K562 (cell line): Measurements from ENCODE around the gene IFNA1. TPM values are rescaled to one million over a fixed set of nuclear protein-coding genes. Genes with fewer than 3 reads are reported as not detected.

Experiments used
- ATAC-seq: fragments of 200-7000 bp; cut with Tn5 transposase; 3 replicates; pipeline ENCODE4 v1.9.1; 2020; ENCODE audit warnings: moderate library complexity
- BruUV-seq: library from RNA; stranded (reverse); fragments of 400-500 nt; replicated peaks from 2 replicates; lab custom pipeline; 2021; lab: Mats Ljungman, UMichigan
- CTCF ChIA-PET: fragments of 300-600 bp; formaldehyde crosslinking; extraction: SDS; loops from one replicate; lab custom pipeline; 2021; ENCODE audit warnings: low intra/inter-chr PET ratio; lab: Yijun Ruan, JAX
- POLR2A ChIA-PET: fragments of 300-600, 350-650 bp; sonication (Branson Sonifier 250); formaldehyde crosslinking; extraction: SDS; loops from one replicate; lab custom pipeline; 2021; ENCODE audit warnings: antibody characterized with exemption, inconsistent platforms; lab: Yijun Ruan, JAX
- DNase-seq, 4 experiments: peaks; one replicate each; pipeline versions ENCODE4 v3.0.0 to v3.0.0-alpha.2; 2011 to 2018; ENCODE audit warnings: low spot score in 3 of 4, mixed read lengths in 3 of 4; ENCODE audit errors: extremely low read depth in 1 of 4
- FAIRE-seq: peaks from 2 replicates; lab custom pipeline; 2011; peaks lifted over from hg19 to GRCh38; lab: Jason Lieb, UNC
- H2AFZ ChIP-seq: 2 replicates; pipeline ENCODE4 v1.6.0; 2011; ENCODE audit warnings: low read depth, low read length, control low read depth, inconsistent platforms
- H3K27ac ChIP-seq: fragments of 200-600 bp; 3 replicates; pipeline ENCODE4 v1.8.0; 2011; ENCODE audit warnings: low read depth, mild to moderate bottlenecking, control low read depth, inconsistent platforms, low read length, moderate library complexity, mixed read lengths; ENCODE audit errors: extremely low read depth
- H3K27me3 ChIP-seq, 2 experiments: fragments of 300-600 bp in 1 of 2; 2 replicates in 1 of 2; 3 replicates in 1 of 2; pipeline versions ENCODE4 v1.6.0 to v1.8.0; 2011; ENCODE audit warnings: inconsistent platforms in 2 of 2, low read length in 2 of 2, mild to moderate bottlenecking in 1 of 2, mixed read lengths in 1 of 2, moderate library complexity in 1 of 2; ENCODE audit not compliant: control insufficient read depth in 2 of 2, insufficient read depth in 2 of 2
- H3K36me3 ChIP-seq: fragments of 300-600 bp; 3 replicates; pipeline ENCODE4 v1.8.0; 2011; ENCODE audit warnings: mild to moderate bottlenecking, low read length, inconsistent platforms; ENCODE audit not compliant: control insufficient read depth, insufficient read depth
- H3K4me1 ChIP-seq, 2 experiments: fragments of 200-600 bp in 1 of 2; replicated peaks in 1 of 2; 2 replicates in 1 of 2; 3 replicates in 1 of 2; pipeline versions ENCODE4 v1.5.1 to v1.8.0; 2011; ENCODE audit warnings: inconsistent platforms in 2 of 2, low read length in 2 of 2, mild to moderate bottlenecking in 1 of 2, mixed read lengths in 1 of 2, moderate library complexity in 1 of 2; ENCODE audit not compliant: control insufficient read depth in 2 of 2, insufficient read depth in 2 of 2
- H3K4me2 ChIP-seq: 2 replicates; pipeline ENCODE4 v1.6.1; 2011; ENCODE audit warnings: low read length, control low read depth, inconsistent platforms, mixed read lengths; ENCODE audit not compliant: insufficient read depth
- H3K4me3 ChIP-seq: fragments of 200-600 bp; sonication (generic), shearing (Covaris generic); 2 replicates; pipeline ENCODE4 v1.5.1; 2016; ENCODE audit warnings: control low read depth, inconsistent platforms
- H3K79me2 ChIP-seq: fragments of 200-600 bp; 3 replicates; pipeline ENCODE4 v1.8.0; 2011; ENCODE audit warnings: low read length, inconsistent platforms; ENCODE audit not compliant: control insufficient read depth, insufficient read depth
- H3K9ac ChIP-seq, 2 experiments: 2 replicates each; pipeline versions ENCODE4 v1.6.0 to v1.6.1; 2011; ENCODE audit warnings: low read depth in 2 of 2, low read length in 2 of 2, control low read depth in 1 of 2, inconsistent platforms in 1 of 2, mild to moderate bottlenecking in 1 of 2, mixed read lengths in 1 of 2; ENCODE audit not compliant: insufficient read depth in 1 of 2
- H3K9me1 ChIP-seq: one replicate; pipeline ENCODE4 v1.6.0; 2011; ENCODE audit warnings: inconsistent platforms, mild to moderate bottlenecking, low read length, moderate library complexity; ENCODE audit not compliant: control insufficient read depth, insufficient read depth
- H3K9me3 ChIP-seq: replicated peaks from 2 replicates; pipeline ENCODE4 v1.5.1; 2011; ENCODE audit warnings: low read depth, low read length, inconsistent platforms; ENCODE audit not compliant: control insufficient read depth, insufficient read depth
- H4K20me1 ChIP-seq: replicated peaks from 2 replicates; pipeline ENCODE4 v1.6.1; 2011; ENCODE audit warnings: low read length, inconsistent platforms, mixed read lengths; ENCODE audit not compliant: control insufficient read depth, insufficient read depth
- CHD4 ChIP-seq: fragments of 200-600 bp; sonication (generic); IDR thresholded peaks from 3 replicates; pipeline ENCODE4 v1.6.1; 2012; ENCODE audit warnings: low read depth, mild to moderate bottlenecking, mixed read lengths, low read length, inconsistent platforms; ENCODE audit not compliant: insufficient read depth, insufficient replicate concordance, poor library complexity, severe bottlenecking
- JUND ChIP-seq, 2 experiments: IDR thresholded peaks; 2 replicates in 1 of 2; 3 replicates in 1 of 2; pipeline ENCODE4 v1.6.1; 2011; ENCODE audit warnings: borderline replicate concordance in 2 of 2, low read depth in 2 of 2, low read length in 2 of 2, improper control_type of control experiment in 1 of 2, missing biosample characterization in 1 of 2, missing genetic modification characterization in 1 of 2, missing genetic modification reagents in 1 of 2
- NFRKB ChIP-seq: fragments of 450-650 bp; IDR thresholded peaks from 2 replicates; pipeline ENCODE4 v1.6.1; 2016; ENCODE audit warnings: low read depth
- SIN3B ChIP-seq: fragments of 450-650 bp; IDR thresholded peaks from 2 replicates; pipeline ENCODE4 v1.6.1; 2017; ENCODE audit warnings: low read depth, mild to moderate bottlenecking, moderate library complexity
- XRCC4 ChIP-seq: IDR thresholded peaks from one replicate; pipeline ENCODE4 v1.6.1; 2011; ENCODE audit not compliant: insufficient read depth, insufficient read length; ENCODE audit errors: extremely low read depth
- ZFP30 ChIP-seq: fragments of 250-450 bp; sonication (Bioruptor Pico); IDR thresholded peaks from 2 replicates; pipeline ENCODE4 v1.8.0; 2022; ENCODE audit warnings: moderate library complexity, mild to moderate bottlenecking, inconsistent platforms, borderline replicate concordance
- ZNF583 ChIP-seq: fragments of 250-450 bp; sonication (Bioruptor Pico); IDR thresholded peaks from 2 replicates; pipeline ENCODE4 v1.4.0; 2020
- WGBS: fragments of 100-300 bp; shearing (Covaris generic); methylation state at CpG from one replicate; pipeline ENCODE4 v1.1.6; 2016; ENCODE audit warnings: low coverage, mixed read lengths; ENCODE audit not compliant: insufficient coverage; ENCODE audit errors: missing lambda C conversion rate; 5-methylcytosine and 5-hydroxymethylcytosine counted together
- in situ Hi-C: fragments of 300-500 bp; cut with MboI; formaldehyde crosslinking; loops from 4 replicates; pipeline ENCODE4 v1.15.0; 2018; ENCODE audit warnings: inconsistent platforms, mixed read lengths
- intact Hi-C: fragments of 100-400 bp; cut with micrococcal nuclease; formaldehyde crosslinking; loops from 2 replicates; pipeline ENCODE4 v1.14.2; 2022
- polyA plus RNA-seq, 8 experiments: library from polyadenylated mRNA; depleted of rRNA in 4 of 8; stranded (reverse) in 5 of 8; unstranded in 3 of 8; fragments of >200 nt; fragmentation: Nextera tagmentation in 2 of 8; fragmentation: Illumina TruSeq in 1 of 8; extraction: Ambion mirVana in 2 of 8; extraction: Trizol in 1 of 8; gene quantifications; 2 replicates each; pipeline versions ENCODE4 v1.2.1 to v1.2.3, GENCODE V29; 2011 to 2014; ENCODE audit warnings: inconsistent platforms in 1 of 8, missing spikeins in 1 of 8
- total RNA-seq, 7 experiments: library from RNA; depleted of rRNA in 6 of 7; stranded (reverse); fragments of >200 nt in 6 of 7; fragmentation: Illumina TruSeq in 2 of 7; extraction: Trizol in 2 of 7; gene quantifications; 2 replicates each; pipeline versions ENCODE4 v1.2.1 to v1.2.3, GENCODE V29; 2011 to 2021; ENCODE audit warnings: low replicate concordance in 1 of 7

The IFNA1 gene
- total and polyA plus RNA-seq, 9 of the 15 experiments (the other 6 are each of a cell fraction or from before 2014, with no cell fraction given): not detected

- BruUV-seq: no TSS peak
- FAIRE-seq (no peak), DNase-seq (no peak), ATAC-seq (no peak)
- Histone ChIP-seq H3K4me2 (no peak overlapping the region), H4K20me1 (no peaks in the 10 kb centered on the region), H3K9me3 (no peaks in the 10 kb centered on the region), H3K36me3 (no peaks in the 10 kb centered on the region), H3K79me2 (no peaks in the 10 kb centered on the region), H3K9me1 (no peaks in the 10 kb centered on the region), H3K27me3 (no peaks in the 10 kb centered on the region), H3K4me1 (no peaks in the 10 kb centered on the region), H3K27ac (no peak overlapping the region), H2AFZ (no peak overlapping the region)
- ChIA-PET POLR2A (no interaction called here), CTCF (no interaction called here)
- in situ Hi-C loops (no loop called here), intact Hi-C loops (no loop called here)
- WGBS: no CpG with 5 or more reads among the region's 2 CpGs
- TF ChIP-seq ZNF583 (no peak), XRCC4 (no peak), JUND (IDR thresholded peaks at IDR 0.05; ENCODE audit: borderline replicate concordance, low read depth, low read length) (no peak), JUND (tag; IDR thresholded peaks at IDR 0.05; ENCODE audit: borderline replicate concordance, low read depth, low read length) (no peak), NFRKB (no peak), SIN3B (no peak), CHD4 (no peak), ZFP30 (CRISPR knock-in tag) (no peak)
- TF ChIP-seq, all 486 proteins: peak for 0
- H3K9ac ChIP-seq: no peak overlapping the region
- no peak overlapping the region for H3K4me3 ChIP-seq
Observed at GRCh38 chr9:21432672-21433425, 7.4 kb upstream of the IFNA1 start.
